ENCODE results near the gene GALP.
"Not testable (repeated sequence)": the region's sequence is repeated elsewhere in the genome, so short reads cannot be mapped to it uniquely, and the experiment has no call there.

Gene GALP

GRCh38 chr19:56193981-56194640, 18.3 kb downstream of the GALP start:
- no peak for DNase-seq

- not testable (repeated sequence) for DNase-seq
These were observed 21.8 kb downstream of the GALP start, which contains the start of gene ZSCAN5B for GRCh38 chr19:56197646-56198045. Gene ZSCAN5B (minus strand): TSS chr19:56197783. CDS start chr19:56193052, 4,731 bp downstream.

GRCh38 chr19:56199687-56200086, 23.9 kb downstream of the GALP start:
- DNase-seq, result no peak

DNA sequence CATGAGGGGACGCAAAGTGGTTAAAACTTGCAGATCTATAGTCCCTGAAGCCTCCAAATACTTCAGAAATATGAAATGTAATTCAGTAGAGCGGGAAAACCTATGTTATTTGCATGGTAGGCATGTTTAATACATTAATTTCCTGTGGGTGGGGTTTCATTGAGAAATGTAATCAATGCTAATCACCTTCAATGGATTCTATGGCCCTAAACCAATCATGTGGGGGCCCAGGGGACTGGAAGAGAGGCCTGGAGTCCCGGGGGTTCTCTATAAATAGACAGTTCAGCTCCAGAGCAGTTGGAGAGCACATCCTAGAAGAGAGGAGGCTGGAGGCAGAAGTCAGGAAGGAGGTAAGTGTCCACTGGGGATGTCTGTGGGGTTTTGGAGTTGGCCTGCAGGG, 26.2 kb downstream of the GALP start, which contains the start of gene ZSCAN5C:
Gene ZSCAN5C, plus strand, starts transcription at position 301 of the 400 bp plus-strand sequence. CDS start 3,641 bp downstream, outside the sequence.
- no peak for DNase-seq

GRCh38 chr19:56207581-56207980, 31.8 kb downstream of the GALP start:
- DNase-seq, result not testable (repeated sequence)

- no peak for DNase-seq
These were observed 33.3 kb downstream of the GALP start for GRCh38 chr19:56209091-56209490.

DNA sequence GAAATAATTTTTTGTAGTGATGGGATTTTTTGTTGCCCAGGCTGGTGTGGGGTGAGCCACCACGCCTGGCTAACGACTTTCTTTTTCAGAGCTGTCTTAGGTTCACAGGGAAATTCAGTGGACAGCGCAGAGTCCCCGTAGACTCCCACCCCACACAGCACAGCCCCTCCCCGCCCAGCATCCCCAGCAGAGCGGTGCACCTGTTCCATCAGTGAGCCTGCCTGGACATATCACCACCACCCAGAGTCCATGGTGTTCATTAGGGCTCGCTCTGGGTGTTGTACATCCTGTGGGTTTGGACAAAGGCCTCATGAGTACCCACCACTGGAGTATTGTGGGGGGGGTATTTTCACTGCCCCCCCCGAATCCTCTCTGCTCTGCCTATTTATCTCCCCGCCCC, 34.2 kb downstream of the GALP start:
- DNase-seq, result not testable (repeated sequence)

GRCh38 chr19:56211718-56212117, 35.9 kb downstream of the GALP start:
- DNase-seq, result no peak

GRCh38 chr19:56217039-56217949, 41.5 kb downstream of the GALP start:
- DNase-seq, result peak; percentile 30

GRCh38 chr19:56218961-56219360, 43.2 kb downstream of the GALP start:
- DNase-seq, result no peak

DNA sequence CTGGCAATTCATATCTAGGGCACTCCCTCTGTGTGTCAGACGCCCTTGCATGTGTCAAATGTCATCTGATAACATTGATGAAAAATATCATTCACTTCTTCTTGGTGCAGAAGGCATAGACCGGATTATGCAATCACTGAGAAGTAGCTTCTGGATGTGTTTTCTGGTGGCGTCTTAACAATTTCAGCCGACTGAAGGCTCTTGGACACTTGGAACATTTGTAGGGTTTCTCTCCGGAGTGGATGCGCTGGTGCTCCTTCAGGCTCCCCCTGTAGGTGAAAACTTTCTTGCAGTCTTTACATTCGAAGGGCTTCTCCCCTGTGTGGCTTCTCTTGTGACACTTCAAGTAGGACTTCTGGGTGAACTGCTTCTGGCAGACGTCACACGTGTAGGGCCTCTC, 45.6 kb downstream of the GALP start:
- DNase-seq, result not testable (repeated sequence)

DNA sequence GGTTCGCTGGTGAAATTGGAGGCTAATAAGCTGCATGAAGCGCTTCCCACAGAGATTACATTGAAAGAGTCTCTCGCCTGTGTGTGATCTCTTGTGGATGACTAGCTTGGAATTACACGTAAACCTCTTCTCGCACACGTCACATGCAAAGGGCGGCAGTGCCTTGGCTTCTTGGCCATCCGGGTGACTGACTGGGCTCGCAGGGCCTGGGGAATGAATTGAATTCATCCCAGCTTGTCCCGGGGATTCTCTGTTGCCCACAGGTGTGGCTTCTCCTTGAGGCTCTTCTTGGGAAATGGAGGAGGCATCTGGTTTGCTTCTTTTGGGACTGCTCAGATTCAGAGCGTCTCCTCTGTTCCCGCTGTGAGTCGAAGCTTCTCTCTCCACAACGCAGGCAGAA, 46.0 kb downstream of the GALP start:
- no peak for DNase-seq

DNA sequence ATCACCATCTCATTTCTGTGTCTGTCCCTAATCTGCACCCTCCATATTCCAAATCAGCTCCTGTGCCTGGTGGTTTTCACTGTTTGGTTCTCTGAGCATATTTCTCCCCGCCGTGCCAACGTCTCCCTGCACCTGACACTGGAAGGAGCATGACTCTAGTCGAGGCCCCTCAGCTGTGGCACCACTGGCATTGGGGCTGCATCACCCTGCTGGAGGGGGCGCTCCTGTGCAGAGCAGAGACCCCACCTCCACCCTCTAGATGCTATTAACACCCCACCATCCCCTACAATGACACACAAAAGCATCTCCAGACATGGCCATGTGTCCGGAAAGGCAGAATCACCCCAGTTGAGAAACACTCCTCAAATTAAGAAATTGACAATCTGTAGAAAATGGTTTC, 47.1 kb downstream of the GALP start:
- DNase-seq, result no peak

GRCh38 chr19:56223481-56223880, 47.7 kb downstream of the GALP start:
- no peak for DNase-seq
